HG03469 (cell line): Measurements from ENCODE around the gene NFATC2.

Source experiments
- ATAC-seq: cut with Tn5 transposase; IDR thresholded peaks from one replicate; pipeline ENCODE4 v1.9.1; 2021; ENCODE audit warnings: mild to moderate bottlenecking, moderate library complexity, moderate number of reproducible peaks; ENCODE audit not compliant: unreplicated experiment

Gene NFATC2

DNA sequence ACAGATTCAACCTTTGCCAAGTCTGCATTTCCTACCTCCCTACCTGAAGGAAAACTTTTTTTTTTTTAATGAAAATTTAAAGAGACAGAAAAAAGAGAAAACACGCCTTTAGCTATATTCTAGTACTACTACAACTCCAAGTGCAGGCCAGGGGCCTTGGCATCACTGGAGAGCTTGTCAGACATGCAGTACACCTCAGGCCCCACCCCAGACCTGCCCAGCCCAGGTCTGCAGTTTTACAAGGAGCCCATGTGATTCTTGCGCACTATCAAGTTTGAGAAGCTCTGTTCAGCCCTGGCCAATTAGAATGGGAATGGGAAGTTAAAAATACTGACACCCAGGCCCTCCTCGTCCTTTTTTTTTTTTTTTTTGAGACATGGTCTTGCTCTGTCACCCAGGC, 85.0 kb downstream of the NFATC2 start:
- no peak for ATAC-seq

DNA sequence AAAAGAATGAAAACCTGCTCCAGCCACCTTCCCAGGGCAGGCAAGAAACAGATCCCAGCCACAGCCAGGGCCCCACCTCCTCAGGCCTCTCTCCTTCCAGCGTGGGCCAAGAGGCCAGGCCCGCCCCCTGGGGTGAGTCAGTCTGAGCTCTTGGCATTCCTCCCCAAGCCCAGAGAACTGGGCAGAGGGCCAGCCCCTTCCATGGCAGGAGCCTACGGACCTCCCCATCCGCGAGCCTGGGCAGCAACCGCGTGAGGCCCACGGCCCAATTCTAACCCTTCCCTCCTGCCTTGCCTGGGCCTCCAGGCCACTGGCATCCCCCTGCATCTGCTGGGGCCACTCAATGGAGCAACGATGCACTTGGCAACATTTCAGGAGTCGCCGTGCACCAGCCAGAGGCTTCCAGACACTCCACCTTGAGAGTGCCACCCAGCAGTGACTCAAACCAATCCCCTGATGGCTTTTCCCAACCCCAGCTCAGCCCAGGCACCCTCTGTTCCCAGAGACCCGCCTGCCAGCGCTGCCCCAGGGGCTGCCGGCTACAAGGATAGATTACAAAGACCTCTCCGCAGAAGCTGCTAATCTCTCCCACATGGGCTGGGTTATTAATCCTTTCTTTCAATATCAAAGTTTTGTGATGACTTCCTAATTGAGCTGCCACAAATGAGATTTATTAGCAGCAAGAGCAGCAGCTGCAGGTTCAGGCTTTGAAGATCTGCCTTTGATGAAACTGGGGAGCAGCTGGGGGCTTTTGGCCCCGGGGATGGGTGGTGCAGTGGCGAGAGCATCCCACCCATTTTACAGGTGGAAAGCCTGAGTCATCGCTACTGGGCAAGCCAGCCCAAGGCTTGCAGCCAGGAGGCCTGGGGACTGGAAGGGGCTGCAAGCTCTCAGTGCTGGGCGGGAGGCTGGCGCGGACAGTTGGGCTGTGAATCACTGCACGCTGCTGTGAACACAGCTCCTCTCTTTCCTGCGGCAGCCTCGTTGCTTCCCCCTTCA, 85.7 kb downstream of the NFATC2 start:
- no peak for ATAC-seq

DNA sequence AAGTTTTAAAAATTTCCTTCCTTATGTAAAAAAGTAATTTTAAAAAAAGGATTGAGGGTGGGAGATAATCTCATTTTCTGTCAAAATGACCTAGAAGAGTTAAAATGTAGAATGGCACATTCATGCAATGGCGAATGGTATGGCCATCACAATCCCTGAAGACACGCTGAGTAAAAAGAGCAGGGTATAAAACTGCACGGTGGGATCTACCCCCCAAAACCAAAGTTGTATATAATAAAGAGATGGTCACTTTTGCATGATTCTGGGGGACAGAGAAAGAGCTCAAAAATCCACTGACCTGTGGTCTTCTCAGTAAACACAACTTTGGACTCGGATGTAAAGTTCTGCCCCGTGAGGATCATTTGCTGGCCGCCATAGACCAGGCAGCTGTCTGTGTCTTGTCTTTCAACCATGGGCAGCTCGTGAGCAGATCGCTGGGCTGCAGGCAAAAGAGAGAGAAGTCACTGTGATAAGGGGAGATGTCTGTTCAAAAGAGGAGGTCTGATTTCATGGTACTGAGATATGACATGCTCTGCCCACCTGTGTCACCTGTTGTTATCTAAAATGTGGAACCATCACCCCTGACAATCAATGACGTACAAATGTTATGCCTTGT, 88.2 kb downstream of the NFATC2 start:
- no peak for ATAC-seq

- no peak for ATAC-seq
These were observed 89.7 kb downstream of the NFATC2 start for GRCh38 chr20:51452734-51453365.

- no peak for ATAC-seq
These were observed 90.4 kb downstream of the NFATC2 start for GRCh38 chr20:51452091-51452613.

DNA sequence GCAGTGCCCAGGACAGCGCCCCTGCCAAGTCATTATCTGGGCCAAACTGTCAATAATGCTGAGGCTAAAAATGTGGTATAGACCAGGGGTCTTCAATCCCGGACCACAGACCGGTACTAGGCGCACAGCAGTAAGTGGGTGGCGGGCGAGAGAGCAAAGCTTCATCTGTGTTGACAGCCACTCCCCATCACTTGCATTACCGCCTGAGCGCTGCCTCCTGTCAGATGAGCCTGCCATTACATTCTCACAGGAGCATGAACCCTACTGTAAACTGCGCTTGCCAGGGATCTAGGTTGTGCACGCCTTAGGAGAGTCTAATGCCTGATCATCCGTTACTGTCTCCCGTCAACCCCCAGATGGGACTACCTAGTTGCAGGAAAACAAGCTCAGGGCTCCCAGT, 91.0 kb downstream of the NFATC2 start:
- ATAC-seq, result no peak

- no peak for ATAC-seq
These were observed 91.5 kb downstream of the NFATC2 start for GRCh38 chr20:51450984-51451383.

DNA sequence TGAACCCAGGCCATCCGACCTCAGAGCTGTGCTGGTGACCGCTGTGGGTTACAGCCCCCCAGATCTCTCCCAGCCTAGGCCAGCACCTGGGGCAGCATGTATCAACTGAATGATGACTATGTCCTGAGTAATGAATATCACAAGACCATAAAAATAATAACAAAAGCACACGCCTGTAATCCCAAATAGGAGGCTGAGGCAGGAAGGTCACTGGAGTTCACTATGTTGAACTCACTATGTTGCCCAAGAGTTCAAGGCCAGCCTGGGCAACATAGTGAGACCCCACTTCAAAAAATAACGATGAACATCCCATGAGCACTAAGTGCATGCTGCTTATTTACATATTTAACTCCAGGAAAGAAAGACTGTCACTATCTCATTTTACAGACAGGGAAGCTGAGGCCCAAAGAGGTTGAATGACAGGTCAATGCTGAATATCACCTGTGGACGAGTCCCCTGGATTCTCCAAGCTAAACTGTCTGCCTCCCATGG, 92.3 kb downstream of the NFATC2 start:
- no peak for ATAC-seq

DNA sequence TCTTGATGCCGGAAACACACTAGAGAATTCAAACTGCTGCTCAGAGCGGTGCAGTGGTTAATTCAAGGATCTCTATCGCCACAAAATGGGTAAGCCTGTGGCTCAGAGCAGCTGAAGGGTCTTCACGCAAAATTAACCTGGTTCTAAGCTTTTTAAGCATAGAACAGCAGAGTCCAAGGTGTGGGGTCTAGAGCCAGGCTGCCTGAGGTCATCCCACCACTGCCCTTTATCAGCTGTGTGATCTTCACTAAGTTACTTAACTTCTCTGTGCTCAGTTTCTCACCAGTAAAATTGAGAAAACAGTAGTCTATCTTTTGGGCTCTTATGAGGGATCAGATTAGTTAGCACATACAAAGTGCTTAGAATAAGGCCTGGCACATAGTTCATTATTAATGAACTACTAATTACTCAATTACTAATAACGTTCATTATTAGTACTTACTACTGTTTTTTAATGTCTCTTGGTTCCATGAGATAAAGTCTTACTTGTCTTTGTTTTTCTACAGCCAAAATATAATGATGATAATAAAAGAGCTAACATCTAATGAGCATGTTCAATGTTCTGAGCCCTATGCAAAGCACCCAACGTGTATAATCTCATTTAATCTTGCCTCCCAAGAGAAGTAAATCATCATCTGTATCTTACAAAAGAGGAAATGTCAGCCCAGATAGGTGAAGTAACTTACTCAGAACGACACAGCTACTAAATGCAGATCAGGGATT, 92.9 kb downstream of the NFATC2 start:
- ATAC-seq, result no peak

- no peak for ATAC-seq
These were observed 94.8 kb downstream of the NFATC2 start for GRCh38 chr20:51447765-51448148.

DNA sequence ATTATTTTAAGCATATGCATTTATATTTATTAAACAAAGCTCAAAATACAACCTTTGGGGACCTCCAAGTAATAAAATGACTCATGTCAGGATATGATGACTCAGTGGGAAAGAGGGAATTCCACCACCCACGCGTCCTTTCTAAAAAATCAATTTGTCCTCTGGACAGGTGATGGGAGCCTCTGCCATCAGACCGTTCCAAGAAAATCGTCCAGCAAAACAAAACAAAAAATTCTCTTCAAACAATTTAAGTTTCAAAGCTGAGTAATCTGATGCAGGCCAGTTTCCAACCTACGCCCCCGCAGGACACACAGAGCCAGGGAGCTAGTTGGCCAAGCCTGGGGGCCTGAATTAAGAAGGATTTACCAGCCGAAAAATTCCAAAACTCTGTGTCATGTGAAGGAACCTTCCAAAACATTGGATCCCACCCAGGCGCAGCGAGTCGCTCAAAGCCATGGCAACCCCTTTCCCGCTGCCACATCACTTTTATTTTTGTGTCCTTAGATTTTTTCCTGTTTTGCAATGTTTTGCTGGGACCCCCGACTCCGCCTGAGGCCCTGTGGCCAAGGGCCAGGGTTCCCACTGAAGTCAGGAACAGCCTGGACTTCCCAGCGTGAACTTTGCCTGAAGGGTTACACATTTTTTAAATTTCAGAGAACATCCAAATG, 95.3 kb downstream of the NFATC2 start:
- no peak for ATAC-seq

GRCh38 chr20:51446656-51447055, 95.9 kb downstream of the NFATC2 start:
- no peak for ATAC-seq

- no peak for ATAC-seq
These were observed 96.3 kb downstream of the NFATC2 start for GRCh38 chr20:51446230-51446629.

DNA sequence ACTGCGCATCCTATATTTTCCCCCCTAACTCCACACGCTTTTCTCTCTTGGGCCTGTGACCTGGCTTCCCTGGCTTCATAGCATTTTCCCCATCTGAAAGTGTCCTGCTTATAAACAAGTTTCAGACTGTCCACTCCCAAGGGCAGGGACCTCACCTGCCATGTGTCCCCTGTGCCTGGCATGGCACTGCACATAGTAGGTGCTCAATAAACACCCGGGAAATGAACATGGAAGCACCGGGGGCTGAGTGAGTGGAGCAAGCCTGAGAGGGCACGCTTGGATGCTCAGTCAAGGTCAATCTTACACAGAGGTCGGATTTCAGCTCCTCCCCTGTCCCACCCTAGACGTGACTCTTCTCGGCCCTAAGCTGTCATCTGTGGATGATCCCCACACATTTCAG, 96.9 kb downstream of the NFATC2 start:
- ATAC-seq, result no peak

- no peak for ATAC-seq
These were observed 97.5 kb downstream of the NFATC2 start for GRCh38 chr20:51444922-51445438.

- no peak for ATAC-seq
These were observed 98.1 kb downstream of the NFATC2 start for GRCh38 chr20:51444467-51444866.

DNA sequence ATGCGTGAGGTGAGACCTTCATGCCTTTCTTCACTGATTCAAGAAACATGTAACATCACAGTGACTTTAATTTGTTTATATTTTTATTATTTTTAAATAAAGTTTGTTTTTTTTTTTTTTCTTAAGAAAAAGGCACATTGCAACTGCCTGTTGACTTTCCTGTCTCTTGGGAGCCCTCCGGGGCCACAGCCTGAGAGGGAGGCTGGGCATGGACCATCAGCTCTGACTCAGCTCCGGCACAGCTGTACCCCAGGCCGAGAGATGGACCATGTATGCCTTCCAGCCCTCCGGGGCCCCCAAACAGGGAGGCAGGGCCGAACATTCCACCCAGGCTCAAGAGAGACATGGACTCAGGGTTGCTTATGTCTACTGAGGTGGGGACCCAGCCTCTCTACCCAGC, 99.9 kb downstream of the NFATC2 start:
- no peak for ATAC-seq

- ATAC-seq, result no peak
These were observed 101.9 kb downstream of the NFATC2 start for GRCh38 chr20:51440589-51440988.

DNA sequence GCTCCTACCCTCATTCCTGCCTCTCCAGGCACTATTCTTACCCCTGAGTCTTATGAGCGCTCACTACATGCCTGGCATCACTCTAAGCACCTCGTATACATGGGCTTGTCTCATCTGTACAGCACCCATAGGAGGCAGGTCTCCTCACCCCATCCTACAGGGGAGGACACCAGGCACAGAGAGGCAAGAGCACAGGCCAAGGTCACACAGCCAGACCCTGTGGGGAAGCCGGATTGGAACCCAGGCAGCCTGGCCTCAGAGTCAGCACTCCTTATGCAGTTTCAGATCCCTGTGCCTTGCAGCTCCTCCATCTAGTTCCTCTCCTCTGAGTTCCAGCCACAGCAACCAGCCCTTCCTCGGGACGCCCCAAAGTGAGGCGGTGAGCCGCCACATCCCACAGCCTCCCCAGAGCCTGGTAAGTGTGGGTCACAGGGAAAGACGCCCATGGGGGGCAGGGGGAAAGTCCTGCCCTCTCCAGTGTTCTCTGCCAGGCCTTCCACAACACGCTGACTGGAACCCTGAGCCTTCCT, 103.3 kb downstream of the NFATC2 start:
- no peak for ATAC-seq

GRCh38 chr20:51438136-51438535, 104.4 kb downstream of the NFATC2 start:
- no peak for ATAC-seq
